ENCODE results near the gene LAMA5.

LAMA5 gene

GRCh38 chr20:62405108-62405980 is 38.2 kb upstream of the LAMA5 start:
- in situ Hi-C loops (cut with MboI; ENCODE audit: low sequenced_read_pairs), result no loop called here

GRCh38 chr20:62404761-62405107 is 37.6 kb upstream of the LAMA5 start:
- in situ Hi-C loops (cut with MboI; ENCODE audit: low sequenced_read_pairs), result no loop called here

- in situ Hi-C loops (cut with MboI; ENCODE audit: low sequenced_read_pairs), result no loop called here
Observed at GRCh38 chr20:62404112-62404665, 37.1 kb upstream of the LAMA5 start.

- in situ Hi-C loops (cut with MboI; ENCODE audit: low sequenced_read_pairs), result no loop called here
Observed at GRCh38 chr20:62403331-62403730, 36.2 kb upstream of the LAMA5 start.

GRCh38 chr20:62402456-62403150 is 35.5 kb upstream of the LAMA5 start:
- in situ Hi-C loops (cut with MboI; ENCODE audit: low sequenced_read_pairs), result no loop called here

GRCh38 chr20:62401331-62401779 is 34.2 kb upstream of the LAMA5 start:
- in situ Hi-C loops (cut with MboI; ENCODE audit: low sequenced_read_pairs), result no loop called here

GRCh38 chr20:62400541-62400940 is 33.4 kb upstream of the LAMA5 start:
- in situ Hi-C loops (cut with MboI; ENCODE audit: low sequenced_read_pairs), result no loop called here

GRCh38 chr20:62400021-62400420 is 32.9 kb upstream of the LAMA5 start:
- in situ Hi-C loops (cut with MboI; ENCODE audit: low sequenced_read_pairs), result no loop called here

- in situ Hi-C loops (cut with MboI; ENCODE audit: low sequenced_read_pairs), result no loop called here
Observed at GRCh38 chr20:62398120-62398821, 31.2 kb upstream of the LAMA5 start.

GRCh38 chr20:62396367-62397239 is 29.5 kb upstream of the LAMA5 start:
- in situ Hi-C loops (cut with MboI; ENCODE audit: low sequenced_read_pairs), result no loop called here

GRCh38 chr20:62395311-62396242 is 28.5 kb upstream of the LAMA5 start:
- in situ Hi-C loops (cut with MboI; ENCODE audit: low sequenced_read_pairs), result no loop called here

GRCh38 chr20:62394248-62395245 is 27.4 kb upstream of the LAMA5 start:
- in situ Hi-C loops (cut with MboI; ENCODE audit: low sequenced_read_pairs), result no loop called here

- in situ Hi-C loops (cut with MboI; ENCODE audit: low sequenced_read_pairs), result no loop called here
Observed at GRCh38 chr20:62393830-62394229, 26.7 kb upstream of the LAMA5 start.

- in situ Hi-C loops (cut with MboI; ENCODE audit: low sequenced_read_pairs), result no loop called here
Observed at GRCh38 chr20:62393335-62393665, 26.2 kb upstream of the LAMA5 start.

- in situ Hi-C loops (cut with MboI; ENCODE audit: low sequenced_read_pairs), result no loop called here
Observed at GRCh38 chr20:62392621-62393334, 25.7 kb upstream of the LAMA5 start.

- in situ Hi-C loops (cut with MboI; ENCODE audit: low sequenced_read_pairs), result no loop called here
Observed at GRCh38 chr20:62392077-62392418, 24.9 kb upstream of the LAMA5 start.

GRCh38 chr20:62391165-62392076 is 24.3 kb upstream of the LAMA5 start:
- in situ Hi-C loops (cut with MboI; ENCODE audit: low sequenced_read_pairs), result no loop called here

Measured in hTERT RPE-1 (cell line).